Skin epidermis (tissue), 12 donors: ENCODE data around the gene MICALL2.

ENCODE experiments used
- H3K27ac ChIP-seq, 21 experiments: fragments of 200-600 bp; sonication (generic) in 11 of 21; one replicate each; pipeline ENCODE4 v1.5.0; 2020; ENCODE audit warnings: mild to moderate bottlenecking in 3 of 21, inconsistent platforms in 2 of 21, moderate library complexity in 2 of 21
- H3K4me3 ChIP-seq, 7 experiments: fragments of 200-600 bp; sonication (generic) in 2 of 7; one replicate each; pipeline ENCODE4 v1.5.0; 2020; ENCODE audit warnings: inconsistent platforms in 2 of 7, mild to moderate bottlenecking in 2 of 7, moderate library complexity in 1 of 7

MICALL2 gene

GRCh38 chr7:1473864-1474512 lies 14.7 kb upstream of the MICALL2 start:
- no peak overlapping the region for H3K4me3 ChIP-seq
- peak overlapping the region in 13 of 21 experiments; percentile 7 to 74 (median 45) for H3K27ac ChIP-seq

GRCh38 chr7:1470901-1471300 lies 11.6 kb upstream of the MICALL2 start:
- H3K27ac ChIP-seq = no peak overlapping the region
- H3K4me3 ChIP-seq = no peak overlapping the region

GRCh38 chr7:1468643-1469298 lies 9.5 kb upstream of the MICALL2 start:
- H3K27ac ChIP-seq = no peak overlapping the region
- H3K4me3 ChIP-seq = no peak overlapping the region

GRCh38 chr7:1468203-1468602 lies 8.9 kb upstream of the MICALL2 start:
- Histone ChIP-seq H3K27ac (peak overlapping the region in 6 of 21 experiments; percentile 82 to 94 (median 83)), H3K4me3 (no peak overlapping the region)

DNA sequence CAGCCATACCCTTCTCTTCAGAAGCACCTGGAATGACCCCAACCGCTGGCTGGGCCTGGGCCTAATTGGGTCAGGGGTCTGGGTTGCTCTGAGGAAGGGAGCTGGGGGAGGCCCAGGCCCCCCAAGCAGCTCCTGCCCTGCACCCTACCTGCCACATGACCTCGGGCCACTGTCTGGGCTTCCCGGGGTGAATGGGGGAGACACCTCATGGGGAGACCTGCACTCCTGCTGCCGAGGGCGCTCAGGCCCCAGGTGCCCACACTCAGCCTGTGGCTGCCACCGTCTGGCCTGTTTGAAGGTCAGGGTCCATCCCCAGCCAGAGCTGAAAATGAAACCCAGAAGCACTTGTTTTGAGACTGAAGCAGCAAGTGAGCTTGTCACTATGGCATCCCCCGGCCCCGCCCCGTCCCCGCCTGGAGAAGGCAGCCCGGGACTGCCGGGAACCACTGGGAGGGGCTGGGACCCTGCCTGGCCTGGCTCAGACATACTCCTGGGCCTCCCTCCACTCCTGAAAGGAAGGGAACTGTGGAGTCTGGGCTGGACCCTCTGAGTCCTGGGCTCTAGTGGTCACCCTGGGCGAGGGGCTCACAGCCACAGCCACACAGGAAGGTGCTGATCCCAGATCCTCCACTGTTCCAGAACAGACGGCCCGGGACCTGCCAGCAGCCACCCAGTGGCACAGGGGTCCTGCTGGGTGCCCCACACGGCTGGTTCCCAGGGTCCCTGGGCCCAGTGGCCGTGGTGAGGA lies 7.4 kb upstream of the MICALL2 start:
- no peak overlapping the region for H3K4me3 ChIP-seq

DNA sequence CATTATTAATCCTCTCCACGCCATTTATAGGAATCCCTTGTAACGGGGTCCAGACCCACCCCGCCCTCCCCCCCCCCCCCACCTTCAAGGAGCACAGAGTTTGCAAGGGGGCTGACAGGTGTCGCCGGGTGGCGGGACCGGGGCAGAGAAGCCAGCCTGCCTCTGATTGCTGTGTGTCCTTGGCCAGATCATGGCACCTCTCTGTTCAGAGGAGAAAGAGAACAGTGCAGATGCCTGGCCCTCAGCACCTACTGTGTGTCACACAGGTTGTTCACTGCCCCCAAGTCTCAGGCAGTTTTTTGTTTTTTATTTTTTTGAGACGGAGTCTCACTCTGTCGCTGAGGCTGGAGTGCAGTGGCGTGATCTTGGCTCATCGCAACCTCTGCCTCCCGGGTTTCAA lies 5.4 kb upstream of the MICALL2 start:
- H3K4me3 ChIP-seq = no peak overlapping the region
- H3K27ac ChIP-seq = no peak overlapping the region

More for the DNA sequence above, 7.4 kb upstream of the MICALL2 start:
- peak overlapping the region in 10 of 21 experiments; percentile 35 to 94 (median 82) for H3K27ac ChIP-seq

DNA sequence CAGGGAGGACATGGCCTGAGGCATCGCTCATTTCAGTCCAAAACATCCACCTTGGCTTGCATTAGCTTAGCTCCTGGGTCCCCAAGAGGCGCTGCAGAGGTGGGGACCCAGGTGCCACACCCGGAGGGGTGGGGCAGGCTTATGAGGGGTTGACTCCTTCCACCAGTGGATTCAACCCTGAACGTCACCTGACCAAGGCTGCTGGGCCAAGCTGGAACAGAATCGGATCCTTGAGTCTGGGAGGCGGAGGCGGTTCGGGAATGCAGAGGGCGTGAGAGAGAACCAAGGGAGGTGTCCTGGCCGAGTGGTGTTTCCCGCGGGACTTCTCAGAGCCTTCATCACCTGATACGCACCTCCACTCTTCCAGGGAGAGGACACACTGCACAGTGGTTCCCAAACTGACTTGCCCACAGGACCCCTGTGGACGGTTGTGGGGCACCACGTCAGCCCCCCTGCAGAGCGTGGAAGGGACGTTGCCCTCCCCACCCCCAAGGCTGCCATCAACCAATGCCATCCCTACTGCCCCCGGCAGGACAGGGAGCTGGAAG lies 4.5 kb upstream of the MICALL2 start:
- peak overlapping the region in 1 of 21 experiments; percentile 34 for H3K27ac ChIP-seq
- no peak overlapping the region for H3K4me3 ChIP-seq

GRCh38 chr7:1461646-1462375 lies 2.5 kb upstream of the MICALL2 start:
- H3K27ac ChIP-seq = peak overlapping the region in 13 of 21 experiments; percentile 48 to 86 (median 80)
- H3K4me3 ChIP-seq = no peak overlapping the region

DNA sequence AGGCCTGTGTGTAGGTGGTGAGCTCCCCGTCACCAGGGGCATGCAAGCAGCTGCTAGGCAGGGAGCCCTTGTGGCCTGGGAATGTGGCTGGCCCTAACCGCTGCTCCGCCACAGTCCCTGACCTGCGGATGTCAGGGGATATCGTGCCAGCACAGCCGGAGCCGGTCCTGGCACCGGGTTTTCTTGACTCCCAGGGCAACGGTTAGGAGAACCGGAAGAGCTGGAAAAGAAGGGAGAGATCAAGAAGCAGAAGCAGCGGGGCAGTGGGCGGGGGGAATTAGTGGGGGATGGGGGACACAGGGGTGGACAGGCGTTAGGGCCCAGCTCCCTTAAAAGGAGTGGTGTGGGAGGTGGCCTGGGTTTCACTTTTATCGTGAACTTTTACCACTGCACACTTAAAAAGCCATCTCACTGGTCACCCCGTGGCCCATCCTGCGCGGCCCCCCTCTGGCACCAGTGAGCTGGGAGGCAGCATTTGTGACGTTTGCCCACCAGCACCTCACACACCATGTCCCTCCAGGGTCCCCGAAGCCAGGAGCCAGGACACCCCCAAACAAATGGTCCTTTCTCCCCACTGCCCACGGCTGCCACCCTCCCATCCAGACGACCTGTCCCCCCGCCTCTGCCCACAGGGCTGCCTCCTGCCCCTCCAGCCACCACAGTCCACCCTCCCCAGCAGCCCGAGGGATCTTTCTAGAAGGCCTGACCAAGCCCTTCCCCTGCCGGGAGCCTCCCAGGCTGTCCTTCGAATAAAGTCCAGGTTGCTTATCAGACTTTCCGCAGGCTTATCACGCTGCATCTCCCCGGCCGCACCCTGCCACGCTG lies 1.8 kb upstream of the MICALL2 start:
- Histone ChIP-seq H3K4me3 (peak overlapping the region in 3 of 7 experiments; percentile 26 to 87 (median 84)), H3K27ac (peak overlapping the region in 20 of 21 experiments; percentile 35 to 88 (median 78))

- peak overlapping the region; percentile 20 to 87 (median 66) for H3K4me3 ChIP-seq
- peak overlapping the region in 20 of 21 experiments; percentile 35 to 88 (median 78) for H3K27ac ChIP-seq
These were observed 900 bp upstream of the MICALL2 start for GRCh38 chr7:1459920-1460820.

DNA sequence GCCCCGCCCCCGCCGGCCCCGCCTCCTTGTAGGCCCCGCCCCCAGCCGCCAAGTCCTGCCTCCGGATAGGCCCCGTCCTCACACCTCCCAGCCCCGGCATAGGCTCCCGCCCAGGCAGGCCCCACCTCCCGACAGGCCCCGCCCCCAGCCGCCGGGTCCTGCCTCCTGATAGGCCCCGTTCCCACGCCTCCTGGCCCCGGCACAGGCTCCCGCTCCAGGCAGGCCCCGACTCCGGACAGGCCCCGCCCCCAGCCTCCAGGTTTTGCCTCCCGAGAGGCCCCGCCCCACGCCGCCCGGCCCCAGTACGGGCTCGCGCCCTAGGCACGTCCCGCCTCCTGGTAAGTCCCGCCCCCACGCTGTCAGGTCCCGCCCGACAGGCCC lies 232 bp upstream of the MICALL2 start:
- Histone ChIP-seq H3K4me3 (peak overlapping the region; percentile 64 to 87 (median 81)), H3K27ac (peak overlapping the region in 19 of 21 experiments; percentile 46 to 89 (median 81))

DNA sequence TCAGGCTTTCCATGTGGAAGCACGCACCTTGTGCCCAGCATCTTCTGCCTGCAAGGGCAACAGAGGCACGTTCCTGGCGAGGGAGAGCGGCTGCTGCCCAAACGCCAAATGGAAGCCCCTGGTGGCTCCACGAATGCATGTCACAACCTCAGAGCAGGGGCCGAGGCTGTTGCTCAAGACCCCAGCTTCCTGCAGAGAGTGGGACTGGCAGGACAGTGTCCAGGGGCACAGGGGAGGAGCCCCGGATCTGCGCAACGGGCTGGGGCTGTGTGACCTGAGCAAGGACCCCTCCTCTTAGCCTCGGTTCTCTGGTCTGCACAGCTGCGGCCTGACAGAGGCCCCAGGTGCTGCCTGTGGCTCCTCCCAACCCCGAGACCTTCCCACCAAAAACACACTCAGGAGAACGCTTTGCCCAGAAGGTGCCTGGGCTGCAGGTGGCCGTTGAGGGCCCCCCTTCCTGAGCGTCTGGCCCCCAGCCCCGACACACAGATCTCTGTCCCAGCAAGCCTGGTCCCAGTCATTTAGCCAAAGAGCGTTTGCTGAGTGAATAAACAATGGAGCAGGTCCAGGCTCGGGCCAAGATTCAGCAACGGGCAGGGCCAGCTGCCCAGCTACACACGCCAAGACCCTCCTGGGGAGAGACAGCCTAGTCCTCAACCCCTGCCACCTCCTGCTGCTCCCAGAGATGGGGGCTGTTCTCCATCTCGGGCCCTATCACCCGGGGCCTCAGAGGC lies 1.2 kb downstream of the MICALL2 start:
- H3K4me3 ChIP-seq = peak overlapping the region; percentile 64 to 87 (median 81)
- H3K27ac ChIP-seq = peak overlapping the region in 20 of 21 experiments; percentile 37 to 89 (median 82)

DNA sequence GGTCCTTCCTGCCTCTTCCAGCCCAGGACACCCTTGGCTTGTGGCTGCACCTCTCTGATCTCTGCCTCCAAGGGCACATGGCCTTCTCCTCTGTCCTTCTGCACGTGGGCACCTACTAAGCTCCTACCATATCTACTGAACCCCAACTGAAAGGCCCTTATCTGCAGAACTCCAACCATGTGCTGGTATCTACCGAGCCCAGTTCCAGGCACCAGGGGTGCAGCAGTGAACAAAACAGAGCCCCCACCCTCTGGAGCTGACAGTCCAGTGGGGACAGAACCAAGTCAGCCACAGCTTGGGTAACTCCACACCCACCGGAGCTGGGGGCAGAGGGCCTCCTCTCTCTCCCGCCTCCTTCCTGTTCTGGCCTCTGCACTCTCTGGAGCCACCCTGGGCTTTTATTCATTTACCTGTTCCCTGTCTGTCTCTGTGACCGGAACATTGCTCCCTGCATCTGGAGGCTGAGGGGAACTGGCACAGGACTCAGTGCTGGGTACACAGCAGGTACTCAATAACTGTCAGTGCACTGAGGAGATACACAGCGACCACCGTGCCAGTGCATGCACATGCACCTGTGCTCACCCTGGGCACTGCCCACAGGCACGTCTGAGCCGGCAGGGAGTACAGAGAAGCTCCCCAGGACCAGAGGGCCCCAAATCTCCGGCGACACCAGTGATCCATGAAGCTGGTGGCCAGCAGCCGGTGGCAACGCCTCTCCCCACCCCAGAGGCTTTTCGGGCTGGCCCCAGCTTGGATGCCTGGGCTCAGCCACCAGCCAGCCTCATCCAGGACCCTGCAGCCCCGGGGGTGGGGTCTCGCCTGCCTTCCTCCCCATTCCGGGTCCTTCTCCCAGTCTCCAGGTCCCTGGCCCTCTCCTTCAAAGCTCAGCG lies 2.0 kb downstream of the MICALL2 start:
- H3K27ac ChIP-seq = peak overlapping the region in 6 of 21 experiments; percentile 37 to 87 (median 82)
- H3K4me3 ChIP-seq = peak overlapping the region; percentile 64 to 87 (median 81)

DNA sequence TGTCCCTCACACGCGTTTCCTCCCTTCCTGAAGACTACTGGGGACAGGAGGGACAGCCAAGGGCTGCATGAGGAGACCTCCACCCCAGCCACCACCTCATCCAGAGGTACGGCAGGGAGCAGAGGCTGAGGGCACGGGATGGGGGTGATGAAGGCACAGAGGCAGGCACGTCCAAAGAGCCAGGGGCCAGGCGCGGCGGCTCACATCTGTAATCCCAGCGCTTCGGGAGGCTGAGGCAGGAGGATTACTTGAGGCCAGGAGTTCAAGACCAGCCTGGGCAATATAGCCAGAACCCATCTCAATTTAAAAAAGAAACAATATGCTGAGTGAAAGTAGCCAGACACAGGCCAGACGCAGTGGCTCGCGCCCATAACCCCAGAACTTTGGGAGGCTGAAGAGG lies 3.3 kb downstream of the MICALL2 start:
- H3K27ac ChIP-seq = peak overlapping the region in 8 of 21 experiments; percentile 6 to 67 (median 40)
- H3K4me3 ChIP-seq = peak overlapping the region in 1 of 7 experiments; percentile 29

GRCh38 chr7:1455241-1455939 lies 3.9 kb downstream of the MICALL2 start:
- peak overlapping the region in 2 of 7 experiments; percentile 13 to 29 for H3K4me3 ChIP-seq
- peak overlapping the region in 11 of 21 experiments; percentile 6 to 69 (median 29) for H3K27ac ChIP-seq
